ENCODE data around the gene TMPRSS4.

GRCh38 chr11:118132385-118133151 is 55.7 kb downstream of the TMPRSS4 start:
- no peak for TF ChIP-seq CTCF (IDR thresholded peaks at IDR 0.05)
- no peak for TF ChIP-seq POLR2A (IDR thresholded peaks at IDR 0.05)

Measured in right lobe of liver (tissue), 4 donors.